SW480 (cell line): ENCODE results near the gene TRIM46.
A peak's percentile ranks its signal among the peaks of the same experiment; 100 is the strongest.
"Not testable (repeated sequence)": the region's sequence is repeated elsewhere in the genome, so short reads cannot be mapped to it uniquely, and the experiment has no call there.

Experiments used
- DNase-seq: peaks from one replicate; pipeline ENCODE4 v3.0.0-alpha.2; 2016; ENCODE audit warnings: low spot score

Gene TRIM46

GRCh38 chr1:155137154-155137949, 36.3 kb upstream of the TRIM46 start:
- DNase-seq, result no peak

- DNase-seq, result peak; percentile 75
Observed at GRCh38 chr1:155139895-155140629, 33.6 kb upstream of the TRIM46 start, which contains the start of gene DPM3. Gene DPM3, minus strand, starts transcription at chr1:155140531. Its CDS starts 291 bp downstream, at chr1:155140240.

GRCh38 chr1:155140630-155140953, 33.1 kb upstream of the TRIM46 start:
- no peak for DNase-seq

- DNase-seq, result no peak
Observed at GRCh38 chr1:155141749-155142148, 31.9 kb upstream of the TRIM46 start.

GRCh38 chr1:155145491-155145890, 28.2 kb upstream of the TRIM46 start:
- DNase-seq, result no peak

- DNase-seq, result not testable (repeated sequence)
Observed at GRCh38 chr1:155155996-155156643, 17.5 kb upstream of the TRIM46 start.

GRCh38 chr1:155158991-155159390, 14.7 kb upstream of the TRIM46 start:
- DNase-seq, result no peak

GRCh38 chr1:155160128-155160527, 13.5 kb upstream of the TRIM46 start:
- DNase-seq, result no peak

GRCh38 chr1:155162631-155163030, 11.0 kb upstream of the TRIM46 start:
- not testable (repeated sequence) for DNase-seq

GRCh38 chr1:155163785-155164184, 9.9 kb upstream of the TRIM46 start:
- not testable (repeated sequence) for DNase-seq

GRCh38 chr1:155164625-155165024, 9.0 kb upstream of the TRIM46 start:
- not testable (repeated sequence) for DNase-seq

GRCh38 chr1:155166051-155166470, 7.6 kb upstream of the TRIM46 start:
- DNase-seq, result no peak

GRCh38 chr1:155166471-155167165, 7.0 kb upstream of the TRIM46 start:
- DNase-seq, result no peak

- DNase-seq, result peak; percentile 80
Observed at GRCh38 chr1:155167166-155168104, 6.2 kb upstream of the TRIM46 start.

GRCh38 chr1:155168105-155168445, 5.6 kb upstream of the TRIM46 start:
- DNase-seq, result not testable (repeated sequence)

- no peak for DNase-seq
Observed at GRCh38 chr1:155168456-155169210, 5.0 kb upstream of the TRIM46 start.

- DNase-seq, result no peak
Observed at GRCh38 chr1:155169541-155169940, 4.1 kb upstream of the TRIM46 start.

- no peak for DNase-seq
Observed at GRCh38 chr1:155170101-155170785, 3.4 kb upstream of the TRIM46 start.

- DNase-seq, result no peak
Observed at GRCh38 chr1:155170806-155171205, 2.8 kb upstream of the TRIM46 start.
